Measurements from ENCODE around the gene NLGN1. TPM values are rescaled to one million over a fixed set of nuclear protein-coding genes. Genes with fewer than 3 reads are reported as not detected.

NLGN1 gene
- total RNA-seq, 4 donors from 2014 or later: 12.9 to 20.9 (median 18.0) TPM

DNA sequence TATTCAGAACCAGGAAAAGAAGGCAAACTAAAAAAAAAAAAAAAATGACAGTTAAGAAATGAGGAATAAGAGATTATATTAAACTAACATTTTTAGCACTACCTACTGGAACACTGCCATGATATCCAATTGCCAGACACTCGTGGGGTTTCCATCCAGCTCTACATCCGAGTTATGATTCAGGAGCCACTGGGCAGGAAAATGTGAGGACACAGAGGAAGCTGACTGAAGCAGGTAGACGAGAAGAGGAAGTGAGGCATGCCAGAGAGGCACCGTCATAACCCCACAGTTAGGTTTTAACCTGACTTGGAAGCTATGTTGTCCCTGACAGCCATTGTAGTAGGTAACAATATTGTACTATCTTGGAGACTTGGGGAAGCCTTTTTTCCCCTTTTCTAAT is 495.0 kb downstream of the NLGN1 start:
- intact Hi-C loops (cut with DNase I): no loop called here
- 60% methylated on average over 4 of the region's 4 CpGs for WGBS

GRCh38 chr3:173893066-173893465 is 495.5 kb downstream of the NLGN1 start:
- Histone ChIP-seq H3K4me3 (no peak overlapping the region), H3K9me3 (no peaks in the 10 kb centered on the region), H3K27me3 (no peaks in the 10 kb centered on the region), H3K27ac (replicated peaks in 1 of 4) (no peak overlapping the region), H3K36me3 (no peaks in the 10 kb centered on the region), H3K4me1 (peaks cover 0 to 7% (median 0%) of the 10 kb centered on the region in 4 donors)
- intact Hi-C loops (cut with DNase I): no loop called here
- DNase-seq (ENCODE audit: extremely low spot score): no peak
- TF ChIP-seq EP300 (IDR thresholded peaks at IDR 0.05) (no peak), POLR2AphosphoS5 (IDR thresholded peaks at IDR 0.05) (no peak), CTCF (IDR thresholded peaks at IDR 0.05) (no peak), POLR2A (IDR thresholded peaks at IDR 0.05; ENCODE audit: low read depth) (no peak)
- 74% methylated on average over 4 of the region's 4 CpGs for WGBS

More for the DNA sequence above, 495.0 kb downstream of the NLGN1 start:
- Histone ChIP-seq H3K27ac (replicated peaks in 1 of 4) (no peak overlapping the region), H3K4me1 (peaks cover 0 to 7% (median 0%) of the 10 kb centered on the region in 4 donors), H3K27me3 (no peaks in the 10 kb centered on the region), H3K4me3 (no peak overlapping the region), H3K9me3 (no peaks in the 10 kb centered on the region), H3K36me3 (no peaks in the 10 kb centered on the region)
- TF ChIP-seq POLR2A (IDR thresholded peaks at IDR 0.05; ENCODE audit: low read depth) (no peak), POLR2AphosphoS5 (IDR thresholded peaks at IDR 0.05) (no peak), EP300 (IDR thresholded peaks at IDR 0.05) (no peak), CTCF (IDR thresholded peaks at IDR 0.05) (no peak)
- DNase-seq (ENCODE audit: extremely low spot score): no peak

- Histone ChIP-seq H3K27me3 (no peaks in the 10 kb centered on the region), H3K4me1 (peaks cover 0 to 7% (median 0%) of the 10 kb centered on the region in 4 donors), H3K4me3 (no peak overlapping the region), H3K36me3 (no peaks in the 10 kb centered on the region), H3K9me3 (no peaks in the 10 kb centered on the region), H3K27ac (replicated peaks in 1 of 4) (no peak overlapping the region)
- intact Hi-C loops (cut with DNase I): no loop called here
- TF ChIP-seq CTCF (IDR thresholded peaks at IDR 0.05) (no peak), POLR2A (IDR thresholded peaks at IDR 0.05; ENCODE audit: low read depth) (no peak), EP300 (IDR thresholded peaks at IDR 0.05) (no peak), POLR2AphosphoS5 (IDR thresholded peaks at IDR 0.05) (no peak)
- no peak for DNase-seq (ENCODE audit: extremely low spot score)
- WGBS: 88% methylated on average over 2 of the region's 2 CpGs
Observed at GRCh38 chr3:173893835-173894234, 496.3 kb downstream of the NLGN1 start.

- no peaks in the 10 kb centered on the region for H3K27me3 ChIP-seq
- H3K27ac ChIP-seq (replicated peaks in 1 of 4): no peak overlapping the region
- H3K36me3 ChIP-seq: no peaks in the 10 kb centered on the region
- no peaks in the 10 kb centered on the region for H3K9me3 ChIP-seq
- no peaks in the 10 kb centered on the region for H3K4me1 ChIP-seq
- H3K4me3 ChIP-seq: no peak overlapping the region
- TF ChIP-seq POLR2A (IDR thresholded peaks at IDR 0.05; ENCODE audit: low read depth): no peak
- no peak for TF ChIP-seq CTCF (IDR thresholded peaks at IDR 0.05)
- TF ChIP-seq POLR2AphosphoS5 (IDR thresholded peaks at IDR 0.05): no peak
- TF ChIP-seq EP300 (IDR thresholded peaks at IDR 0.05): no peak
- DNase-seq (ENCODE audit: extremely low spot score): no peak
- intact Hi-C loops (cut with DNase I): no loop called here
Observed at GRCh38 chr3:173897631-173898030, 500.1 kb downstream of the NLGN1 start.

DNA sequence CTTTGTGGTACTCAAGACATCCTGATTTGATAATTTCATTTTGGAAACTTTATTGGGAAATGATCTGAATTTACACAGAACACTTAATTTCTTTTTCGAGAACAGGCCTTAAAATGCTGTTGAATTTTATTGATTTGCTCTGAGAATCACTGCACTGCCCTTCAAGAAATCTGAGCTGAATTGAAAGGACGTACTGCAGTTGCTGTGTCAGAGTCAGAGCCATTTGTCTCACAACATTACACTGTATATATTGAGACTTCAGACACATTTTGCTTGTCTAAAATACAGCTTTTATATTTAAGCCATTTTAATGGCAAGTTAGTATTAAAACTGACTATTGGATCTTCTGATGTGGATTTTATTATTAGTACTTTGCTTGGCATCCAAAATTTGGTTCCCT is 504.1 kb downstream of the NLGN1 start:
- Histone ChIP-seq H3K36me3 (no peaks in the 10 kb centered on the region), H3K9me3 (no peaks in the 10 kb centered on the region), H3K4me1 (no peaks in the 10 kb centered on the region), H3K27ac (replicated peaks in 1 of 4) (no peak overlapping the region), H3K27me3 (no peaks in the 10 kb centered on the region), H3K4me3 (no peak overlapping the region)
- TF ChIP-seq POLR2A (IDR thresholded peaks at IDR 0.05; ENCODE audit: low read depth) (no peak), EP300 (IDR thresholded peaks at IDR 0.05) (no peak), POLR2AphosphoS5 (IDR thresholded peaks at IDR 0.05) (no peak), CTCF (IDR thresholded peaks at IDR 0.05) (no peak)
- intact Hi-C loops (cut with DNase I): no loop called here
- DNase-seq (ENCODE audit: extremely low spot score): no peak
- 93% methylated on average over 2 of the region's 2 CpGs for WGBS
